ENCODE results near the gene SPACA4. TPM values are rescaled to one million over a fixed set of nuclear protein-coding genes. Genes with fewer than 3 reads are reported as not detected.

SPACA4 gene
- polyA plus RNA-seq, 1 of the 3 experiments (the other 2 are of a cell fraction) = not detected

- H3F3A ChIP-seq (replicated peaks; ENCODE audit: insufficient read depth) = peaks cover 26% of the 10 kb centered on the region
- H3K4me2 ChIP-seq = no peak overlapping the region
- no peak overlapping the region for H3K27ac ChIP-seq (ENCODE audit: low read depth in 2 of 2, low read length in 1 of 2)
- POLR2A ChIA-PET = no interaction called here
- H3K4me1 ChIP-seq (ENCODE audit: control insufficient read depth in 1 of 2, insufficient read depth in 2 of 2, low read depth in 1 of 2, low read length in 1 of 2) = peaks cover under 1 to 23% of the 10 kb centered on the region in 2 experiments; a peak in 1 of 4 replicates
- no peaks in the 10 kb centered on the region for H3K9me3 ChIP-seq
- 98% methylated on average over 10 of the region's 14 CpGs for WGBS (ENCODE audit: low lambda C conversion rate)
- H2AFZ ChIP-seq (ENCODE audit: low read depth) = no peak overlapping the region
- no peak for DNase-seq
- CTCF ChIA-PET = interaction anchor here (8.0 kb wide), 1 partner anchor 22 kb away, joined by 72 read pairs; no protein-coding TSS in a partner anchor
- peaks cover 21% of the 10 kb centered on the region for H4K20me1 ChIP-seq (ENCODE audit: insufficient read depth)
- no peak overlapping the region for H3K9ac ChIP-seq
- no peaks in the 10 kb centered on the region for H3K27me3 ChIP-seq (ENCODE audit: insufficient read depth)
- peaks cover 10% of the 10 kb centered on the region for H3K79me2 ChIP-seq (ENCODE audit: insufficient read depth)
- H3K36me3 ChIP-seq (replicated peaks in 1 of 2; ENCODE audit: control insufficient read depth in 1 of 2, insufficient read depth in 2 of 2, low read length in 1 of 2) = peaks cover 19 to 24% of the 10 kb centered on the region in 2 experiments
- no peak for TF ChIP-seq SIN3A (IDR thresholded peaks at IDR 0.05; ENCODE audit: borderline replicate concordance, low read depth, low read length)
- TF ChIP-seq GABPA (IDR thresholded peaks at IDR 0.05; ENCODE audit: low read depth) = no peak
- no peak for TF ChIP-seq RXRA (IDR thresholded peaks at IDR 0.05; ENCODE audit: borderline replicate concordance, low read depth)
- TF ChIP-seq REST (IDR thresholded peaks at IDR 0.05; ENCODE audit: low read depth, low read length) = no peak
- TF ChIP-seq RAD21 (IDR thresholded peaks at IDR 0.05; ENCODE audit: low read length) = no peak
- TF ChIP-seq IRF3 (IDR thresholded peaks at IDR 0.05; ENCODE audit: low read depth, low read length) = no peak
- no peak for TF ChIP-seq FOXJ3 (CRISPR knock-in tag; IDR thresholded peaks at IDR 0.05)
- no peak for TF ChIP-seq NRF1 (IDR thresholded peaks at IDR 0.05; ENCODE audit: low read depth, low read length)
- no peak overlapping the region for H3K4me3 ChIP-seq (ENCODE audit: low read depth in 2 of 2, low read length in 1 of 2)
- no peaks in the 10 kb centered on the region for H3K9me2 ChIP-seq
Measured at GRCh38 chr19:48611872-48612271, 5.3 kb downstream of the SPACA4 start.

- H3K27ac ChIP-seq (ENCODE audit: low read depth in 2 of 2, low read length in 1 of 2) = peak overlapping the region in 1 of 2 experiments; percentile 40; a peak in 2 of 4 replicates
- H3F3A ChIP-seq (replicated peaks; ENCODE audit: insufficient read depth) = peaks cover 36% of the 10 kb centered on the region
- WGBS (ENCODE audit: low lambda C conversion rate) = 76% methylated on average over 18 of the region's 39 CpGs
- CTCF ChIA-PET = interaction anchor here (0.6 to 8.0 kb wide), 6 partner anchors 12 to 343 kb away, joined by 3 to 72 read pairs (median 3); no protein-coding TSS in a partner anchor
- H3K4me2 ChIP-seq = no peak overlapping the region
- peaks cover 28 to 33% of the 10 kb centered on the region in 2 experiments for H3K36me3 ChIP-seq (replicated peaks in 1 of 2; ENCODE audit: control insufficient read depth in 1 of 2, insufficient read depth in 2 of 2, low read length in 1 of 2)
- no peaks in the 10 kb centered on the region for H3K27me3 ChIP-seq (ENCODE audit: insufficient read depth)
- no peak overlapping the region for H2AFZ ChIP-seq (ENCODE audit: low read depth)
- H3K4me3 ChIP-seq (ENCODE audit: low read depth in 2 of 2, low read length in 1 of 2) = no peak overlapping the region
- no peak for DNase-seq
- no peak overlapping the region for H3K9ac ChIP-seq
- H3K4me1 ChIP-seq (ENCODE audit: control insufficient read depth in 1 of 2, insufficient read depth in 2 of 2, low read depth in 1 of 2, low read length in 1 of 2) = peaks cover 11 to 34% of the 10 kb centered on the region in 2 experiments; a peak in 3 of 4 replicates
- peaks cover 35% of the 10 kb centered on the region for H4K20me1 ChIP-seq (ENCODE audit: insufficient read depth)
- peaks cover 23% of the 10 kb centered on the region for H3K79me2 ChIP-seq (ENCODE audit: insufficient read depth)
- H3K9me2 ChIP-seq = no peaks in the 10 kb centered on the region
- POLR2A ChIA-PET = interaction anchor here (0.6 to 1.9 kb wide), 7 partner anchors 11 to 388 kb away, joined by 3 to 5 read pairs (median 4); no protein-coding TSS in a partner anchor
- no peaks in the 10 kb centered on the region for H3K9me3 ChIP-seq
- no peak for TF ChIP-seq MAX (IDR thresholded peaks at IDR 0.05; ENCODE audit: low read depth)
- no peak for TF ChIP-seq ELF1 (IDR thresholded peaks at IDR 0.05)
- TF ChIP-seq NRF1 (IDR thresholded peaks at IDR 0.05; ENCODE audit: low read depth, low read length) = no peak
- no peak for TF ChIP-seq RXRA (IDR thresholded peaks at IDR 0.05; ENCODE audit: borderline replicate concordance, low read depth)
- no peak for TF ChIP-seq SMC3 (IDR thresholded peaks at IDR 0.05; ENCODE audit: low read depth, low read length)
- TF ChIP-seq REST (IDR thresholded peaks at IDR 0.05; ENCODE audit: low read depth, low read length) = no peak
- no peak for TF ChIP-seq CTCF (IDR thresholded peaks at IDR 0.05)
- no peak for TF ChIP-seq GATA2 (CRISPR knock-in tag; IDR thresholded peaks at IDR 0.05)
- TF ChIP-seq POLR2AphosphoS5 (IDR thresholded peaks at IDR 0.05; ENCODE audit: low read depth, low read length) = no peak
Measured at GRCh38 chr19:48613024-48613851, 6.7 kb downstream of the SPACA4 start.

All from SK-N-SH (cell line).